B cell (primary cell): ENCODE data around the gene HOXA9. TPM values are rescaled to one million over a fixed set of nuclear protein-coding genes. Genes with fewer than 3 reads are reported as not detected.
A peak's percentile ranks its signal among the peaks of the same experiment; 100 is the strongest.

Source experiments
- ATAC-seq: fragments of 200-7000 bp; cut with Tn5 transposase; one replicate; pipeline ENCODE4 v1.10.0; 2021; ENCODE audit warnings: low read depth, mild to moderate bottlenecking, moderate number of reproducible peaks, moderate library complexity
- CTCF ChIA-PET: fragments of 350-600 bp; sonication (Branson Sonifier 250); formaldehyde crosslinking; loops from one replicate; lab custom pipeline; 2021; ENCODE audit warnings: antibody characterized with exemption, inconsistent platforms; lab: Charles Lee
- POLR2A ChIA-PET: fragments of 350-600 bp; sonication (Branson Sonifier 250); formaldehyde crosslinking; loops from one replicate; lab custom pipeline; 2021; ENCODE audit warnings: antibody characterized with exemption; lab: Charles Lee
- DNase-seq: peaks from one replicate; pipeline ENCODE4 v3.0.0; 2013
- H2AFZ ChIP-seq: 2 replicates; pipeline ENCODE4 v1.6.1; 2012; ENCODE audit warnings: mild to moderate bottlenecking, low read depth, low read length; ENCODE audit not compliant: insufficient read depth, poor library complexity, severe bottlenecking
- H3K27ac ChIP-seq, 2 donors: 1 replicate in 1 of 2; 2 replicates in 1 of 2; pipeline ENCODE4 v1.5.1; 2012 to 2013; ENCODE audit warnings: low read length in 2 of 2, mild to moderate bottlenecking in 2 of 2, moderate library complexity in 1 of 2
- H3K27me3 ChIP-seq, 4 experiments: fragments of 200-600 bp in 1 of 4; sonication (generic) in 1 of 4; replicated peaks in 1 of 4; 1 replicate in 2 of 4; 2 replicates in 2 of 4; pipeline versions ENCODE4 v1.6.1 to v1.7.0; 2013 to 2016; ENCODE audit warnings: low read length in 3 of 4, mild to moderate bottlenecking in 2 of 4, mixed read lengths in 1 of 4, moderate library complexity in 1 of 4; ENCODE audit not compliant: insufficient read depth in 4 of 4, control insufficient read depth in 3 of 4; ENCODE audit errors: control extremely low read depth in 1 of 4
- H3K36me3 ChIP-seq, 2 experiments: replicated peaks in 1 of 2; 1 replicate in 1 of 2; 2 replicates in 1 of 2; pipeline versions ENCODE4 v1.6.1 to v1.7.1; 2013; ENCODE audit warnings: low read length in 1 of 2; ENCODE audit not compliant: insufficient read depth in 2 of 2, control insufficient read depth in 1 of 2; ENCODE audit errors: control extremely low read depth in 1 of 2, extremely low read depth in 1 of 2
- H3K4me1 ChIP-seq, 2 donors: fragments of 200-600 bp in 1 of 2; sonication (generic) in 1 of 2; 1 replicate in 1 of 2; 2 replicates in 1 of 2; pipeline versions ENCODE4 v1.5.1 to v1.6.1; 2013 to 2017; ENCODE audit warnings: low read length in 2 of 2; ENCODE audit not compliant: control insufficient read depth in 2 of 2, insufficient read depth in 2 of 2
- H3K4me2 ChIP-seq: replicated peaks from 2 replicates; pipeline ENCODE3; 2012; ENCODE audit warnings: mild to moderate bottlenecking, low read depth, low read length; ENCODE audit not compliant: poor library complexity, severe bottlenecking
- H3K4me3 ChIP-seq, 5 experiments: fragments of 200-600 bp in 1 of 5; sonication (generic) in 1 of 5; 1 replicate in 3 of 5; 2 replicates in 2 of 5; pipeline versions ENCODE4 v1.5.1 to v1.7.0; 2011 to 2016; ENCODE audit warnings: low read length in 4 of 5, mild to moderate bottlenecking in 4 of 5, low read depth in 2 of 5, control low read depth in 1 of 5, moderate library complexity in 1 of 5; ENCODE audit not compliant: insufficient read depth in 1 of 5; ENCODE audit errors: control extremely low read depth in 1 of 5, extremely low read depth in 1 of 5
- H3K79me2 ChIP-seq: fragments of 200-600 bp; sonication (generic); one replicate; pipeline ENCODE4 v1.6.0; 2016; ENCODE audit warnings: low read length; ENCODE audit not compliant: control insufficient read depth, insufficient read depth
- H3K9ac ChIP-seq: fragments of 200-600 bp; sonication (generic); 2 replicates; pipeline ENCODE4 v1.6.1; 2017; ENCODE audit warnings: mild to moderate bottlenecking, low read length, moderate library complexity
- H3K9me3 ChIP-seq, 3 donors: one replicate each; pipeline versions ENCODE4 v1.6.1 to v1.7.1; 2013; ENCODE audit warnings: low read length in 2 of 3; ENCODE audit not compliant: control insufficient read depth in 2 of 3, insufficient read depth in 1 of 3; ENCODE audit errors: control extremely low read depth in 1 of 3
- H4K20me1 ChIP-seq: 2 replicates; pipeline ENCODE4 v1.6.0; 2012; ENCODE audit warnings: mild to moderate bottlenecking, low read length; ENCODE audit not compliant: insufficient read depth, control insufficient read depth, poor library complexity, severe bottlenecking
- H3K27ac Mint-ChIP-seq: one replicate; pipeline ENCODE4 v1.8.0; 2021; ENCODE audit warnings: mixed read lengths
- H3K27me3 Mint-ChIP-seq: one replicate; pipeline ENCODE4 v1.8.0; 2021; ENCODE audit warnings: mixed read lengths
- H3K4me1 Mint-ChIP-seq: one replicate; pipeline ENCODE4 v1.8.0; 2021; ENCODE audit warnings: mixed read lengths
- H3K4me3 Mint-ChIP-seq: one replicate; pipeline ENCODE4 v1.8.0; 2021; ENCODE audit warnings: mixed read lengths
- H3K9me3 Mint-ChIP-seq: one replicate; pipeline ENCODE4 v1.8.0; 2022; ENCODE audit warnings: mixed read lengths; ENCODE audit not compliant: insufficient read depth
- EZH2 ChIP-seq: IDR thresholded peaks from 2 replicates; pipeline ENCODE4 v1.6.1; 2012; ENCODE audit warnings: borderline replicate concordance, low read depth, mild to moderate bottlenecking, moderate library complexity, low read length; ENCODE audit not compliant: insufficient read depth, poor library complexity, severe bottlenecking
- WGBS: methylation state at CpG from one replicate; pipeline ENCODE4 v1.1.5; 2013; ENCODE audit warnings: missing lambda C conversion rate; ENCODE audit not compliant: insufficient coverage; 5-methylcytosine and 5-hydroxymethylcytosine counted together
- intact Hi-C: fragments of 100-400 bp; cut with micrococcal nuclease; formaldehyde crosslinking; loops from one replicate; pipeline ENCODE4 v1.10.0; 2022
- polyA plus RNA-seq: library from polyadenylated mRNA; depleted of rRNA; stranded (reverse); fragments of >200 nt; gene quantifications from 2 replicates; pipeline ENCODE4 v1.2.3, GENCODE V29; 2012
- total RNA-seq, 2 donors: library from RNA; stranded (reverse); fragments of 120-200 nt in 1 of 2; gene quantifications; 1 replicate in 1 of 2; 2 replicates in 1 of 2; pipeline versions ENCODE4 v1.2.3 to v1.2.4, GENCODE V29; 2013 to 2022
- TF ChIP-seq, protein P1 (sequence below): fragments of 200-600 bp; IDR thresholded peaks from one replicate; pipeline ENCODE4 v1.8.0; 2022; ENCODE audit warnings: antibody characterized with exemption, mild to moderate bottlenecking

The HOXA9 gene
- total and polyA plus RNA-seq, 2 donors (not counting 1 experiment from before 2014, with no cell fraction given) = 0.07 TPM; not detected in 1

DNA sequence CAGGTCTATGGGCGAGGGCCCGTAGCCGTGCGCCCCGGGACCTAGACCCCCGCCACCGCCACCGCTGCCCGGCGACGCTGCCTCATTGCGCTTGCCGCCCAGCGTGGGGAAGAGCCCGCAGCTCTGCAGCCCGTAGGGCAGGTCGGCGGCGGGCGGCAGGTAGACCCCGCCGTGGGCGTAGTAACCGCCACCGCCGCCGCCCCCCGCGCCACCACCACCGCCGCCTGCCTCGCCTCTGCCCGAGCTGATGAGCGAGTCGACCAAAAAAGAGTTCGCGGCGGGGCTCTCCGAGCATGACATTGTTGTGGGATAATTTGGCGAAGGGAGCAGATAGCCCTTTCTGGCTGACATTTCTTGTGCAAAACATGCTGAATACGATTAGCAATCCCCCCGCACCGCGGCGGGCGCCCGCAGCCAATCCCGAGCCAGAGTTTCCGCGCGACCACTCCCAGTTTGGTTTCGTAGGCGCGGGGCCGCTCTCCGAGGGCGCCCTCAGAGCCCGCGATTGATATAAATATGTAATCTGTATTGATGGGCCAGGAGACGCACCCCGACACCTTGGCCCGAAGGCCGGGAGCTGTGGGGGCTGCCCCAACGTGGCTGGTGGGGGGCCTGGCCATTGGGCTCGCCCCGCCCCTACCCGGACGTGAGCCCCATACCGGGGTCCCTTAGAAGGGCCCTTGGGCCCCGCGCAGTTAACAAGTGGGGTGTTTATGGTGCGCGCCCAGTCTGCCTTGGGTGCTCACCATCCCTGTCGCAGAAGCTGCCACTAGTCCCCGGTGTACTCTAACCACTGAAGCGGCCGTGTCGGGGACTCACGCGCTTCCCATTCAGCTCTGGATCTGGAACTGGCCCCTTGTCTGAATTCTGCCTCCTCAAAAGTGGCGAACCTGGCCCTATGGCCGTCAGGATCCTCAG, 8.9 kb upstream of the HOXA9 start, which contains the start of gene HOXA10:
HOXA10 (minus strand) TSS at position 365 of the 918 bp plus-strand sequence; CDS start at position 351, 14 bp downstream.
- peak; percentile 28 for DNase-seq
- H3K9me3 ChIP-seq = peaks cover 0 to 54% (median 10%) of the 10 kb centered on the region in 3 donors
- no peak within 1 kb of the TSS for H3K27ac ChIP-seq
- H3K36me3 ChIP-seq = no peaks in the 10 kb centered on the region
- H3K79me2 ChIP-seq = no peaks in the 10 kb centered on the region
- CTCF ChIA-PET = interaction anchor here (1.4 to 1.9 kb wide), 3 partner anchors 8 to 25 kb away, joined by 3 to 5 read pairs (median 5); no protein-coding TSS in a partner anchor
- Mint-ChIP-seq H3K27ac (peak within 1 kb of the TSS; percentile 20), H3K4me1 (peaks cover 15% of the 10 kb centered on the region), H3K9me3 (no peaks in the 10 kb centered on the region), H3K27me3 (peaks cover 54% of the 10 kb centered on the region), H3K4me3 (peak within 1 kb of the TSS; percentile 64)
- intact Hi-C loops = loop anchor here (1.0 kb wide), 1 partner anchor 10 kb away; no protein-coding TSS in a partner anchor
- H3K4me2 ChIP-seq = peak within 1 kb of the TSS; percentile 93
- no peak for ATAC-seq
- H3K27me3 ChIP-seq = peaks cover 0 to 95% (median 78%) of the 10 kb centered on the region in 4 experiments
- H3K9ac ChIP-seq = peak within 1 kb of the TSS; percentile 61
- TF ChIP-seq, protein P1, sequence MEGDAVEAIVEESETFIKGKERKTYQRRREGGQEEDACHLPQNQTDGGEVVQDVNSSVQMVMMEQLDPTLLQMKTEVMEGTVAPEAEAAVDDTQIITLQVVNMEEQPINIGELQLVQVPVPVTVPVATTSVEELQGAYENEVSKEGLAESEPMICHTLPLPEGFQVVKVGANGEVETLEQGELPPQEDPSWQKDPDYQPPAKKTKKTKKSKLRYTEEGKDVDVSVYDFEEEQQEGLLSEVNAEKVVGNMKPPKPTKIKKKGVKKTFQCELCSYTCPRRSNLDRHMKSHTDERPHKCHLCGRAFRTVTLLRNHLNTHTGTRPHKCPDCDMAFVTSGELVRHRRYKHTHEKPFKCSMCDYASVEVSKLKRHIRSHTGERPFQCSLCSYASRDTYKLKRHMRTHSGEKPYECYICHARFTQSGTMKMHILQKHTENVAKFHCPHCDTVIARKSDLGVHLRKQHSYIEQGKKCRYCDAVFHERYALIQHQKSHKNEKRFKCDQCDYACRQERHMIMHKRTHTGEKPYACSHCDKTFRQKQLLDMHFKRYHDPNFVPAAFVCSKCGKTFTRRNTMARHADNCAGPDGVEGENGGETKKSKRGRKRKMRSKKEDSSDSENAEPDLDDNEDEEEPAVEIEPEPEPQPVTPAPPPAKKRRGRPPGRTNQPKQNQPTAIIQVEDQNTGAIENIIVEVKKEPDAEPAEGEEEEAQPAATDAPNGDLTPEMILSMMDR = no peak
- TF ChIP-seq EZH2 = no peak
- 7% methylated on average over 78 of the region's 82 CpGs for WGBS
- peaks cover 29 to 52% of the 10 kb centered on the region in 2 donors for H3K4me1 ChIP-seq
- peak within 1 kb of the TSS in 3 of 5 experiments; percentile 36 to 55 (median 51) for H3K4me3 ChIP-seq
- H2AFZ ChIP-seq = peak within 1 kb of the TSS; percentile 64
- POLR2A ChIA-PET = interaction anchor here (0.5 kb wide), 1 partner anchor 18 kb away, joined by 3 read pairs; no protein-coding TSS in a partner anchor
- peaks cover 8% of the 10 kb centered on the region for H4K20me1 ChIP-seq
